CD4-positive, alpha-beta T cell (primary cell): ENCODE measurements around the gene PLEK2. TPM values are rescaled to one million over a fixed set of nuclear protein-coding genes. Genes with fewer than 3 reads are reported as not detected.

Source experiments
- ATAC-seq: fragments of 200-7000 bp; cut with Tn5 transposase; one replicate; pipeline ENCODE4 v1.10.0; 2022; ENCODE audit warnings: mild to moderate bottlenecking; ENCODE audit not compliant: poor library complexity
- CTCF ChIA-PET: fragments of 350-600 bp; sonication (Branson Sonifier 250); formaldehyde crosslinking; loops from one replicate; lab custom pipeline; 2021; ENCODE audit warnings: antibody characterized with exemption, inconsistent platforms; lab: Charles Lee
- POLR2A ChIA-PET: fragments of 350-600 bp; sonication (Branson Sonifier 250); formaldehyde crosslinking; loops from one replicate; lab custom pipeline; 2021; ENCODE audit warnings: antibody characterized with exemption, inconsistent platforms; lab: Charles Lee
- DNase-seq, 14 experiments: peaks; one replicate each; pipeline ENCODE4 v3.0.0-alpha.2; 2013 to 2020; ENCODE audit warnings: mixed read lengths in 2 of 14
- H3K27ac ChIP-seq, 2 donors: one replicate each; pipeline versions ENCODE4 v1.5.1 to v1.7.0; 2013; ENCODE audit warnings: low read length in 2 of 2, low read depth in 1 of 2, mild to moderate bottlenecking in 1 of 2
- H3K27me3 ChIP-seq, 2 experiments: 1 replicate in 1 of 2; 2 replicates in 1 of 2; pipeline versions ENCODE4 v1.6.1 to v1.7.0; 2013; ENCODE audit warnings: low read length in 2 of 2, control low read depth in 1 of 2, mild to moderate bottlenecking in 1 of 2, moderate library complexity in 1 of 2; ENCODE audit not compliant: insufficient read depth in 2 of 2, control insufficient read depth in 1 of 2
- H3K36me3 ChIP-seq: one replicate; pipeline ENCODE4 v1.6.1; 2013; ENCODE audit warnings: low read length, control low read depth; ENCODE audit not compliant: insufficient read depth
- H3K4me1 ChIP-seq: one replicate; pipeline ENCODE4 v1.6.1; 2013; ENCODE audit warnings: low read length, control low read depth; ENCODE audit not compliant: insufficient read depth
- H3K4me3 ChIP-seq: one replicate; pipeline ENCODE4 v1.5.1; 2013; ENCODE audit warnings: mild to moderate bottlenecking, low read length, moderate library complexity
- H3K9me3 ChIP-seq, 2 experiments: 1 replicate in 1 of 2; 2 replicates in 1 of 2; pipeline versions ENCODE4 v1.6.1 to v1.7.0; 2013; ENCODE audit warnings: low read length in 2 of 2, mild to moderate bottlenecking in 2 of 2, control low read depth in 1 of 2, moderate library complexity in 1 of 2; ENCODE audit not compliant: control insufficient read depth in 1 of 2, insufficient read depth in 1 of 2
- H3K27ac Mint-ChIP-seq: one replicate; pipeline ENCODE4 v1.8.0; 2020; ENCODE audit warnings: mixed read lengths
- H3K27me3 Mint-ChIP-seq: one replicate; pipeline ENCODE4 v1.8.0; 2021; ENCODE audit warnings: mixed read lengths
- H3K36me3 Mint-ChIP-seq: one replicate; pipeline ENCODE4 v1.8.0; 2021; ENCODE audit warnings: low read depth, mixed read lengths
- H3K4me1 Mint-ChIP-seq: one replicate; pipeline ENCODE4 v1.8.0; 2021; ENCODE audit warnings: low read depth, mixed read lengths
- H3K4me3 Mint-ChIP-seq: one replicate; pipeline ENCODE4 v1.8.0; 2020; ENCODE audit warnings: mild to moderate bottlenecking, mixed read lengths
- H3K9me3 Mint-ChIP-seq: one replicate; pipeline ENCODE4 v1.8.0; 2020; ENCODE audit warnings: mixed read lengths
- CTCF ChIP-seq: fragments of 200-600 bp; IDR thresholded peaks from one replicate; pipeline ENCODE4 v1.8.0; 2022; ENCODE audit warnings: antibody characterized with exemption, mild to moderate bottlenecking
- intact Hi-C, 2 experiments: fragments of 100-400 bp; cut with DNase I in 1 of 2; cut with micrococcal nuclease in 1 of 2; formaldehyde crosslinking; loops; one replicate each; pipeline versions ENCODE4 v1.15.1 to v1.9.0; 2023 to 2025; cut with DNase I, micrococcal nuclease
- total RNA-seq, 174 experiments: library from RNA in 2 of 174; stranded (reverse) in 2 of 174; gene quantifications; one replicate each; pipeline ENCODE4 v1.2.3 and lab custom pipeline; 2021 to 2026

Gene PLEK2
- total RNA-seq, 2 experiments from 2014 or later: 1.3 to 1.4 TPM

GRCh38 chr14:67395876-67396189 is 16.1 kb downstream of the PLEK2 start:
- ATAC-seq (no peak), DNase-seq (no peak)
- no peaks in the 10 kb centered on the region for H3K9me3 ChIP-seq
- CTCF ChIA-PET: no interaction called here
- POLR2A ChIA-PET: no interaction called here
- no peak overlapping the region for H3K27ac ChIP-seq
- Mint-ChIP-seq H3K4me3 (no peak overlapping the region), H3K9me3 (no peaks in the 10 kb centered on the region), H3K4me1 (peaks cover 12% of the 10 kb centered on the region), H3K27me3 (no peaks in the 10 kb centered on the region), H3K36me3 (no peaks in the 10 kb centered on the region), H3K27ac (no peak overlapping the region)
- H3K4me3 ChIP-seq: no peak overlapping the region
- no peak for TF ChIP-seq CTCF
- no peaks in the 10 kb centered on the region for H3K36me3 ChIP-seq
- intact Hi-C loops: loop anchor here (1.0 to 2.0 kb wide), 2 partner anchors 29 kb away; no protein-coding TSS in a partner anchor
- no peaks in the 10 kb centered on the region for H3K27me3 ChIP-seq
- H3K4me1 ChIP-seq: peaks cover 10% of the 10 kb centered on the region

- Histone ChIP-seq H3K27me3 (no peaks in the 10 kb centered on the region), H3K36me3 (no peaks in the 10 kb centered on the region), H3K9me3 (no peaks in the 10 kb centered on the region), H3K4me3 (no peak overlapping the region), H3K4me1 (peaks cover 13% of the 10 kb centered on the region), H3K27ac (no peak overlapping the region)
- H3K27me3 Mint-ChIP-seq: no peaks in the 10 kb centered on the region
- peaks cover 16% of the 10 kb centered on the region for H3K4me1 Mint-ChIP-seq
- ChIA-PET CTCF (no interaction called here), POLR2A (no interaction called here)
- H3K4me3 Mint-ChIP-seq: no peak overlapping the region
- TF ChIP-seq CTCF: no peak
- ATAC-seq (no peak), DNase-seq (no peak)
- intact Hi-C loops: loop anchor here (1.0 to 2.0 kb wide), 2 partner anchors 28 kb away; no protein-coding TSS in a partner anchor
- H3K9me3 Mint-ChIP-seq: no peaks in the 10 kb centered on the region
- H3K36me3 Mint-ChIP-seq: no peaks in the 10 kb centered on the region
- H3K27ac Mint-ChIP-seq: no peak overlapping the region
Observed at GRCh38 chr14:67395086-67395875, 16.7 kb downstream of the PLEK2 start.

- Histone ChIP-seq H3K9me3 (no peaks in the 10 kb centered on the region), H3K4me3 (no peak overlapping the region), H3K27ac (no peak overlapping the region), H3K4me1 (peaks cover 13% of the 10 kb centered on the region), H3K27me3 (no peaks in the 10 kb centered on the region), H3K36me3 (no peaks in the 10 kb centered on the region)
- Mint-ChIP-seq H3K9me3 (no peaks in the 10 kb centered on the region), H3K4me3 (no peak overlapping the region), H3K4me1 (peaks cover 16% of the 10 kb centered on the region), H3K27ac (no peak overlapping the region), H3K36me3 (no peaks in the 10 kb centered on the region), H3K27me3 (no peaks in the 10 kb centered on the region)
- no peak for DNase-seq
- TF ChIP-seq CTCF: no peak
- ChIA-PET POLR2A (no interaction called here), CTCF (no interaction called here)
- ATAC-seq: no peak
- intact Hi-C loops: loop anchor here in 1 of 2 experiments (2.0 kb wide), 1 partner anchor 27 kb away; no protein-coding TSS in a partner anchor
Observed at GRCh38 chr14:67393689-67394088, 18.3 kb downstream of the PLEK2 start.
